Tongue (tissue), 3 donors: ENCODE data around the gene TEKT3. TPM values are rescaled to one million over a fixed set of nuclear protein-coding genes. Genes with fewer than 3 reads are reported as not detected.

Experiments used
- DNase-seq: peaks from one replicate; pipeline ENCODE4 v3.0.0-alpha.2; 2015
- small RNA-seq: library from RNA; depleted of rRNA; stranded (forward); fragments of <200 nt; gene quantifications from one replicate; pipeline ENCODE3, GENCODE V24; 2014; ENCODE audit warnings: low replicate concordance
- total RNA-seq: library from RNA; depleted of rRNA; stranded (reverse); fragments of >200 nt; gene quantifications from one replicate; pipeline ENCODE4 v1.2.3, GENCODE V29; 2014

The TEKT3 gene
- total RNA-seq, 1 donor from 2014 or later, result not detected

- DNase-seq, result no peak
Measured at GRCh38 chr17:15263680-15264079, 77.7 kb downstream of the TEKT3 start.

- peak; percentile 92 for DNase-seq
Measured at GRCh38 chr17:15263206-15263579, 78.2 kb downstream of the TEKT3 start.

DNA sequence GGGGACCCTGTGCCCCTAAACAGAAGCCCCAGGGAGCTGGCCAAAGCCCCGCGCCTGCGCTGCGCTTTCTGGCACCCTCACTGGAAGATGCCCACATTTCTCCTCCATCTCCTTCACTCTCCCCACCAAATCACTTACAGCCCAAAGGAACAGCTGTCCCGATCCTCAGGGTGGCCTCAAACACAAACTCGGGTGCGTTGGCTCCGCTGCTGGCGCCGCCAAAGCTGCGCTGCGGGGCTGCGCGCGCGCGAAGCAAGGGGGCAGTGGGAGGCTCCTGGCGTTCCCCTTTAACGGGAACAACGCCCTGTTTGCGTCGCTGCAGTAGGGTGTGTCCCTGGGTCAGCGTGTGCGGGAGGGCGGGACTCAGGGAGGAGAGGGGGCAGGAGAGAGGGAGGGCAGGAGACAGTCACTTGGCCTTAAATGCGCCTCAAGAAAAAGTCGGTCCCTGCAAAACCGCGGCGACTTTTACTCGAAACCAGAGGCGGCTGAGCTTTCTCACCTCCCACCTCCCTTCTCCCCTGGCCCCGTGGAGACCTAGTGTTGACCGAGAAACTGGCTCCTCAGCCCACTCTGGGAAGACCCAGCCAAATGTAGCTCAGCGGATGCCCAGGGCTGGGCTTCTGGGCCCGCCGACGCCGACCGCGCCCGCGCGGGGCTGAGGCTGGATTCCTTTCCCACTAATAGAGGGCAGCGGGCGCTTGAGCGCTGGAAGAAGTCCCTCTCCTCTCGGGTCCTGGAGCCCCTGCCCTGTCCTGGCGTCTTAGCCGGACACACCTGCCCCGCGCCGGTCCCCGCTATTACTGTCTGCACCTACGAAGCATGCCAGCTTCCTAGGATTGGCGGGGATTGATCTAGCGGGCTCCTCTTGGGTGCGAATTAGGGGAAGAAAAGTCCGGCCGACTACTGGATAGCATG lies 78.8 kb downstream of the TEKT3 start:
- DNase-seq, result peak; percentile 97

GRCh38 chr17:15261802-15262290 lies 79.6 kb downstream of the TEKT3 start:
- peak; percentile 60 for DNase-seq

- peak; percentile 76 for DNase-seq
Measured at GRCh38 chr17:15261258-15261801, 80.1 kb downstream of the TEKT3 start.

DNA sequence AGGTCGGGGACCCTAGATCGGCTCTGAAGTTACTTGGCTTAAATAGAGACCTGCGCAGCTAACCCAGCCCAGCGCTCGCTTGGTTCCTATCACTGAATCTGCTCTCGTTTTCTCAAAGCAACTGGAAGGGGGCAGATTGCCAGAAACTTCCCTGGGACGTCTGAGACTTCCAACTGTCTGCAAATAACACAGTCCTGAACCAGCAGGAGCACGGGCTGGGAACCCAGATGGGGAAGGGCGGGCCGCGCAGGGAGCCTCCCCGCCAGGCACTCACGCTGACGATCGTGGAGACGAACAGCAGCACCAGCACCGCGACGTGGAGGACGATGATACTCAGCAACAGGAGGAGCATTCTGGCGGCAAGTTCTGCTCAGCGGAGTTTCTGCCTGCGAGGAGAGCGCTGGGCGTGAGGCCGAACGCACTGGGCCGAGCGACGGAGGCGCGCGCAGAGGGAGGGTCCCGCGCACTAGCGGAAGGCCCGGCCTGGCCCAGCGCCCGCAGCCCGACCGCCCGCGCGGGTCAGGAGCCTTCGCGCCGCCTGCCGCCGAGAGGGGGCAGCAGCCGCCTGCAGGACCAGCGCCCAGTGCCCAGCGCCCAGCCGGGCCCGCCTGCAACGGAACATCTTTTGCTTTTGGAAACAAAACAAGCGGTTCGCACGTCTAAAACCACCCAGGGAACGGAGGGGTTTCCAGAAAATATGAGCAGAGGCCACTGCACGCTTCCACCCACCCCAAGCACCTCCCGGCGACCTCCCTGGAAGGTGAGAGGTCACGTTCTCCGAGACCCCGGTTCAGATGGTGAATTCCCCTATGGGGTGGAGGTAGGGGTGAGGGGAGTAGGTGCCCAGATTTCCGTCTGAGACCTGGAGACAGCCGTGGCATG lies 80.8 kb downstream of the TEKT3 start:
- peak; percentile 96 for DNase-seq

DNA sequence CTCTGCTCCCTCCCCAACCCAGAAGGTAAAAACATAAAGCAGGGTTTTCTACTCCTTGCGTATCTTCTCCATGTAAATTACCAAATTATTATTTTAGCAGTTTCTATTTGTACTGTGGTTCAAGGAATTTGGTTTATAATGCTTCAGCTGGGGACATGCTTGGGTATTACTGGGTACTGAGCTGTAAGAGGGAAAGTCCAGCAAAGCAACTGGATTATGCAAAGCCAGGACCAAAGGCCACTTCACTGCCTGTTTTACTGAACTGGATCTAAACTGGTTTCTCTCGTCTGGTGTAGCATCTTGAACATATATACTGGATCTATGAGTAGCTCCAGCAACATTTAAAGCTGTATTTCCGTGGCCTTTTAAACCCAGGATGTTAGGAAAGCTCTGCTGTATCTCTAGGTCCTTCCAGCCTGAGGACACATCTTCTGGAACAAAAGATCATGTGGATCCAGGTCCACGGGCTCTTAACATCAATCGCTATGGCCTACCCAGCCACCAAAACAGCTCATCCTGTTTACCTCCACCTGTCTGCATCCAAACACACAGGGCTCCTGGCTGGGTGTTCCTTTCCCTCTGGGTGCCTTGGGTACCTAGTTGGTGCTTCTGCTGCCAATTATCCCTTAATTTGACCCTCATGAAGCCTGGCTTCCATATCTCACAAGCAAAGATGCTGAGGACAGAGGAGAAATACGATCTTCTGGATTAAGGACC lies 83.4 kb downstream of the TEKT3 start:
- no peak for DNase-seq

GRCh38 chr17:15257258-15257788 lies 84.1 kb downstream of the TEKT3 start:
- peak; percentile 92 for DNase-seq

GRCh38 chr17:15256689-15257088 lies 84.7 kb downstream of the TEKT3 start:
- DNase-seq, result no peak

DNA sequence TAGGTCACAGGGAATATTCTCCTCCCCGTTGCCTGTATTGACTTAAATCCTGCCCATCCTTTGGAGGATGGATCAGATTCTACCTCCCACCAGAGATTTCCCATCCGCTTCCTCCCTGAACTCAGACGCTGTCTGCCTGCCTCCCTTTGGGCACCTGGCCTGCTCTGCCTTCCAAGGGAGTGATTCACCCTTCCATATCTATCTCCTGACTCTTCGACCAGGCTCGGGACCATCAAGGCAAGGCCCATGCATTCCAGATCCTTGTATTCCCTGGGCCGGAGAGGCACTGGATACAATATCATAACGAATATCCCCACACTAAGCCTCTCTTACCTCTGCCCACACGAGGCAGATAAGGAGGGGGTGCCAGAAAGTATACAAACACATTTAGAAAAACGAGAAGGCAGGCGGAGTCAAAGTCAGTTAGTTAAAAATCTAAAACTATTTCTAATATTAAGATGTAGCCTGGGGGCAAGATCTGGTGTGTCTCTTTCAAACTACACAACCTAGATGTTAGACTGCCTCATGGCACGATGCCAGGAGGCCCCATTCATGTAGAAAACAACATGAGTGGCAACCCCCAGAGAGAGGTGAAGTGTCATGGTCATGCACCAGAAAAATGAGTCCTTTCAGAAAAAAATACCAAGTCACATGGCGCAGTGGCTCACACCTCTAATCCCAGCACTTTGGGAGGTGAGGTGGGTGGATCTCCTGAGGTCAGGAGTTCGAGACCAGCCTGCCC lies 85.5 kb downstream of the TEKT3 start:
- no peak for DNase-seq

Small RNAs within 50 kb of the gene (small RNA-seq; reads per million reads assigned to genes)
- gene RNU6-799P, result not detected

Other genes with a start within 250 kb of the TEKT3 start
- 242 TPM for gene PMP22, start 76.3 kb downstream of the TEKT3 start, total RNA-seq
- gene CDRT4, start 126.0 kb upstream of the TEKT3 start, total RNA-seq, result not detected
- 25.6 TPM for gene TVP23C, start 221.9 kb upstream of the TEKT3 start, total RNA-seq